Measurements from ENCODE around the gene CRK. TPM values are rescaled to one million over a fixed set of nuclear protein-coding genes. Genes with fewer than 3 reads are reported as not detected.
A peak's percentile ranks its signal among the peaks of the same experiment; 100 is the strongest.

Gene CRK
- total and polyA plus RNA-seq, 10 of the 15 experiments (the other 5 are each of a cell fraction or from before 2014, with no cell fraction given) = 11.1 to 23.8 (median 20.5) TPM

DNA sequence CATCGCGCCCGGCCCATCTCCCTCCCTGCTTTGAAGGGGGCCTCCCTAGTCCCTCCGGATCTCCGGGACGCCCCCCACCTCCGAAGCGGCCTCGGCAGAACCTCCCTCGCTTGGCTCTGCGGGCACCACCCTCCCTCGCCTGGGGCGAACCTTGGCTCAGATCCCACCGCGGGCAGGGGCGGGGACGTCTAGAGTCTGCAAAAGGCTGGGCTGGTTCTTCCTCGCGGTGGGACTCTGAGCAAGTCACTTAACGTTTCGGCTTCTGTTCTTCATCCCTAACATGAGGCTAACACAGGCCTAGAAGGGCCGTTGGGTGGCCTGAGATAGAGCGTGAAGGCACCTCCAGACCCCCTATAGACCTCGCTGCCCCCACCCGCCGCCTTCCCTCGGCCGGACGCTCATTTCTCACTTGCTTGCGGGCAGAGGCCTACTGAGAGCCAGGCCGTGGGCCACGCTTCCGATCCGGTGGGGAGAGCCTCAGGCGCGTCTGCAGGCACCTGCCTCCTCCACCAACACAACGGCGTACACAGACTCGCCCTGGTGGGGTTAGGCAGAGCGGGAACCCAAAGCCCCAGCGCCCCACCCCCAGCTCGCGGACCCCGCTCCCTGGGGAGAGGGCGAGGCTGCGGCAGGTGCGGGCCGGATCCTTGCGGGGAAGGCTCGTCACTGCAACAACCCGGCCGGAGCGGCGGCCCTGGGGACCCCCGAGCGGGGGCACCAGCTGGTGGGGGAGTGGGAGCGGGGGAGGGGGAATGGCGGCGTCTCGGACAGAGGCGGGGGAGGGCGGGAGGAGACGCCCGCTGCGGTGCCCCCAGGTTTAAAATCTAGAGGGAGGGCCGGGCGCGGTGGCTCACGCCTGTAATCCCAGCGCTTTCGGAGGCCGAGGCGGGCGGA lies 31.0 kb upstream of the CRK start (continued):
- no peak for TF ChIP-seq SIN3A (IDR thresholded peaks at IDR 0.05; ENCODE audit: low read depth, low read length)
- TF ChIP-seq PAX8 (IDR thresholded peaks at IDR 0.05) = no peak
- TF ChIP-seq SP1 (IDR thresholded peaks at IDR 0.05; ENCODE audit: low read depth, low read length) = no peak
- no peak for TF ChIP-seq ESRRA (IDR thresholded peaks at IDR 0.05; ENCODE audit: low read length)
- TF ChIP-seq CBX5 (IDR thresholded peaks at IDR 0.05; ENCODE audit: low read depth) = no peak
- TF ChIP-seq MEF2A (IDR thresholded peaks at IDR 0.05; ENCODE audit: insufficient read depth, low read depth, low read length) = no peak
- no peak for TF ChIP-seq SREBF1 (IDR thresholded peaks at IDR 0.05; ENCODE audit: low read length)
- TF ChIP-seq ZNF274 (IDR thresholded peaks at IDR 0.05; ENCODE audit: insufficient read depth, insufficient read length) = no peak
- no peak for TF ChIP-seq MYB (IDR thresholded peaks at IDR 0.05; ENCODE audit: borderline replicate concordance, low read depth, low read length)
- peak in 1 of 2 experiments; percentile 40; a peak in 1 of 3 replicates for TF ChIP-seq EGR1 (IDR thresholded peaks at IDR 0.05; ENCODE audit: borderline replicate concordance in 1 of 2, low read depth in 2 of 2, low read length in 2 of 2)
- TF ChIP-seq RAD21 (IDR thresholded peaks at IDR 0.05; ENCODE audit: insufficient read depth, low read depth, low read length) = no peak
- no peak for TF ChIP-seq EZH2 (IDR thresholded peaks at IDR 0.05; ENCODE audit: borderline replicate concordance, control insufficient read depth, low read depth, low read length)
- TF ChIP-seq TCF7 (IDR thresholded peaks at IDR 0.05; ENCODE audit: borderline replicate concordance) = no peak
- TF ChIP-seq NFYB (IDR thresholded peaks at IDR 0.05; ENCODE audit: insufficient read depth, low read depth, low read length) = no peak
- TF ChIP-seq GABPA (IDR thresholded peaks at IDR 0.05; ENCODE audit: low read depth) = no peak
- no peak for TF ChIP-seq FOXM1 (IDR thresholded peaks at IDR 0.05; ENCODE audit: low read depth, low read length)
- TF ChIP-seq IKZF1 (conservative IDR thresholded peaks at IDR 0.05) = peak; percentile 40
- no peak for TF ChIP-seq CHD2 (IDR thresholded peaks at IDR 0.05; ENCODE audit: borderline replicate concordance, low read depth, low read length)
- TF ChIP-seq RBBP5 (conservative IDR thresholded peaks at IDR 0.05) = no peak
- TF ChIP-seq, protein P1, sequence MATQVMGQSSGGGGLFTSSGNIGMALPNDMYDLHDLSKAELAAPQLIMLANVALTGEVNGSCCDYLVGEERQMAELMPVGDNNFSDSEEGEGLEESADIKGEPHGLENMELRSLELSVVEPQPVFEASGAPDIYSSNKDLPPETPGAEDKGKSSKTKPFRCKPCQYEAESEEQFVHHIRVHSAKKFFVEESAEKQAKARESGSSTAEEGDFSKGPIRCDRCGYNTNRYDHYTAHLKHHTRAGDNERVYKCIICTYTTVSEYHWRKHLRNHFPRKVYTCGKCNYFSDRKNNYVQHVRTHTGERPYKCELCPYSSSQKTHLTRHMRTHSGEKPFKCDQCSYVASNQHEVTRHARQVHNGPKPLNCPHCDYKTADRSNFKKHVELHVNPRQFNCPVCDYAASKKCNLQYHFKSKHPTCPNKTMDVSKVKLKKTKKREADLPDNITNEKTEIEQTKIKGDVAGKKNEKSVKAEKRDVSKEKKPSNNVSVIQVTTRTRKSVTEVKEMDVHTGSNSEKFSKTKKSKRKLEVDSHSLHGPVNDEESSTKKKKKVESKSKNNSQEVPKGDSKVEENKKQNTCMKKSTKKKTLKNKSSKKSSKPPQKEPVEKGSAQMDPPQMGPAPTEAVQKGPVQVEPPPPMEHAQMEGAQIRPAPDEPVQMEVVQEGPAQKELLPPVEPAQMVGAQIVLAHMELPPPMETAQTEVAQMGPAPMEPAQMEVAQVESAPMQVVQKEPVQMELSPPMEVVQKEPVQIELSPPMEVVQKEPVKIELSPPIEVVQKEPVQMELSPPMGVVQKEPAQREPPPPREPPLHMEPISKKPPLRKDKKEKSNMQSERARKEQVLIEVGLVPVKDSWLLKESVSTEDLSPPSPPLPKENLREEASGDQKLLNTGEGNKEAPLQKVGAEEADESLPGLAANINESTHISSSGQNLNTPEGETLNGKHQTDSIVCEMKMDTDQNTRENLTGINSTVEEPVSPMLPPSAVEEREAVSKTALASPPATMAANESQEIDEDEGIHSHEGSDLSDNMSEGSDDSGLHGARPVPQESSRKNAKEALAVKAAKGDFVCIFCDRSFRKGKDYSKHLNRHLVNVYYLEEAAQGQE (IDR thresholded peaks at IDR 0.05; ENCODE audit: low read depth, low read length) = no peak
- peak; percentile 7 to 20; a peak in 1 of 4 replicates for TF ChIP-seq IKZF2 (IDR thresholded peaks at IDR 0.05)
- no peak for TF ChIP-seq SKIL (IDR thresholded peaks at IDR 0.05; ENCODE audit: low read depth, poor library complexity, severe bottlenecking)
- no peak for TF ChIP-seq PAX5 (IDR thresholded peaks at IDR 0.05; ENCODE audit: borderline replicate concordance, low read depth, low read length)
- TF ChIP-seq JUND (IDR thresholded peaks at IDR 0.05; ENCODE audit: low read depth, low read length) = no peak
